ENCODE measurements around the gene FLII.
"Not testable (repeated sequence)": the region's sequence is repeated elsewhere in the genome, so short reads cannot be mapped to it uniquely, and the experiment has no call there.

Gene FLII

GRCh38 chr17:18258356-18259038 is at the start of gene FLII:
FLII (minus strand) TSS chr17:18258738; CDS start chr17:18258690, 48 bp downstream.
- DNase-seq, result no peak

- DNase-seq, result not testable (repeated sequence)
These were observed 44.7 kb upstream of the FLII start for GRCh38 chr17:18303206-18303605.

- DNase-seq, result no peak
These were observed 42.4 kb upstream of the FLII start for GRCh38 chr17:18300725-18301480.

GRCh38 chr17:18298061-18298460 is 39.5 kb upstream of the FLII start:
- not testable (repeated sequence) for DNase-seq

- no peak for DNase-seq
These were observed 33.4 kb upstream of the FLII start for GRCh38 chr17:18291718-18292540.

- no peak for DNase-seq
These were observed 26.8 kb upstream of the FLII start for GRCh38 chr17:18285296-18285695.

- no peak for DNase-seq
These were observed 23.2 kb upstream of the FLII start for GRCh38 chr17:18281788-18282187.

- DNase-seq, result no peak
These were observed 22.3 kb upstream of the FLII start for GRCh38 chr17:18280766-18281371.

- no peak for DNase-seq
These were observed 21.7 kb upstream of the FLII start for GRCh38 chr17:18280249-18280648.

- DNase-seq, result no peak
These were observed 20.3 kb upstream of the FLII start for GRCh38 chr17:18278867-18279266.

GRCh38 chr17:18277076-18277475 is 18.5 kb upstream of the FLII start:
- no peak for DNase-seq

- DNase-seq, result no peak
These were observed 11.8 kb upstream of the FLII start for GRCh38 chr17:18270046-18270931.

GRCh38 chr17:18267927-18268711 is 9.6 kb upstream of the FLII start:
- DNase-seq, result no peak

GRCh38 chr17:18267366-18267765 is 8.8 kb upstream of the FLII start:
- no peak for DNase-seq

- no peak for DNase-seq
These were observed 5.5 kb upstream of the FLII start for GRCh38 chr17:18263885-18264682.

- no peak for DNase-seq
These were observed 4.1 kb upstream of the FLII start for GRCh38 chr17:18262641-18263040.

GRCh38 chr17:18262111-18262510 is 3.6 kb upstream of the FLII start:
- DNase-seq, result no peak

- DNase-seq, result no peak
These were observed 3.1 kb upstream of the FLII start for GRCh38 chr17:18261659-18262058.

GRCh38 chr17:18261146-18261515 is 2.6 kb upstream of the FLII start:
- DNase-seq, result no peak

Measured in NCI-H1417 treated with DMSO at 0.1 percent for 48 hours (cell line).